Measurements from ENCODE around the gene PNPLA6. TPM values are rescaled to one million over a fixed set of nuclear protein-coding genes. Genes with fewer than 3 reads are reported as not detected.

The PNPLA6 gene
- total RNA-seq, 1 donor from 2014 or later: 136 TPM

DNA sequence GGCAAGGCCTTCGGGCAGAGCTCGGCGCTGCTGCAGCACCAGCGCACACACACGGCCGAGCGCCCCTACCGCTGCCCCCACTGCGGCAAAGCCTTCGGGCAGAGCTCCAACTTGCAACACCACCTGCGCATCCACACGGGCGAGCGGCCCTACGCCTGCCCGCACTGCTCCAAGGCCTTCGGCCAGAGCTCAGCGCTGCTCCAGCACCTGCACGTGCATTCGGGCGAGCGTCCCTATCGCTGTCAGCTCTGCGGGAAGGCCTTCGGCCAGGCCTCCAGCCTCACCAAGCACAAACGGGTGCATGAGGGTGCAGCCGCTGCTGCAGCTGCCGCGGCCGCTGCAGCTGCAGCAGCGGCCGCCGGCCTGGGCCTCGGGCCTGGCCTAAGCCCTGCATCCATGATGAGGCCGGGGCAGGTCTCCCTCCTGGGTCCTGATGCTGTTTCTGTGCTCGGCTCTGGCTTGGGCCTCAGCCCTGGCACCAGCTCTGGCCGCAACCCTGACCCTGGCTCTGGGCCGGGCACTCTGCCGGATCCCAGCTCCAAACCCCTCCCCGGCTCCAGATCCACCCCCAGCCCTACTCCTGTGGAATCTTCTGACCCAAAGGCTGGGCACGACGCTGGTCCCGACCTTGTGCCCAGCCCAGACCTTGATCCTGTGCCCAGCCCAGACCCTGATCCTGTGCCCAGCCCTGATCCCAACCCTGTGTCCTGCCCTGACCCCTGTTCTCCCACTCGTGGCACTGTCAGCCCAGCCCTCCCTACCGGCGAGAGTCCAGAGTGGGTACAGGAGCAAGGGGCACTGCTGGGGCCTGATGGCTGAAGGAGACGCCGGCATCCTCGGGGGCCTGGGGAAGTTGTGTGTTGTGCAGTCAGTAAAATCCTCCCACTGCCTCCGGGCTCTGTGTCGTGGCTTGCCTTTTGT, 15.1 kb upstream of the PNPLA6 start:
- Mint-ChIP-seq H3K27me3 (ENCODE audit: insufficient read depth) (peaks cover 17% of the 10 kb centered on the region), H3K9me3 (no peaks in the 10 kb centered on the region), H3K27ac (no peak overlapping the region), H3K4me3 (no peak overlapping the region), H3K4me1 (ENCODE audit: low read depth) (peaks cover 12% of the 10 kb centered on the region), H3K36me3 (ENCODE audit: low read depth) (no peaks in the 10 kb centered on the region)
- no peak for DNase-seq (ENCODE audit: low spot score)
- intact Hi-C loops (cut with micrococcal nuclease): no loop called here

DNA sequence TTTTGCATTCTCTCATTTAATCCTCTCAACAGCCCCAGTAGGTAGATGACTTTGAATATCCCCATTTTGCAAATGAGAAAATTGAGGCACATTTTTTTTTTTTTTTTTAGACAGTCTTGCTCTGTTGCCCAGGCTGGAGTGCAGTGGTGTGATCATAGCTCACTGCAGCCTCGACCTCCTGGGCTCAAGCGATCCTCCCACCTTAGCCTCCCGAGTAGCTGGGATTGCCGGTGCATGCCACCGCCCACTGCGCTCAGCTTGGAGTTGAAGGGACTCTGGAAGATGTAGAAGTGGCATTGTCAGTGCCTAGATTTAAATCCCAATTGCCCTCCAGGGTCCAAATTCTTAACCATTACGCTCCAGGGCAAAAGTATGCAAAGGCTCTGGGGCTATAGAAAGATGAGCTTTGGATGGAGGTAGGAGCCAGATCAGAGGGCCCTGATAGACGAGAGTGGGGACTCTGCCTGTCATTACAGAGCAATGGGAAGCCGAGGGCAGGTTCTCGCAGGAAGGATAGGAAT, 13.9 kb upstream of the PNPLA6 start:
- H3K4me1 Mint-ChIP-seq (ENCODE audit: low read depth): peaks cover 8% of the 10 kb centered on the region

DNA sequence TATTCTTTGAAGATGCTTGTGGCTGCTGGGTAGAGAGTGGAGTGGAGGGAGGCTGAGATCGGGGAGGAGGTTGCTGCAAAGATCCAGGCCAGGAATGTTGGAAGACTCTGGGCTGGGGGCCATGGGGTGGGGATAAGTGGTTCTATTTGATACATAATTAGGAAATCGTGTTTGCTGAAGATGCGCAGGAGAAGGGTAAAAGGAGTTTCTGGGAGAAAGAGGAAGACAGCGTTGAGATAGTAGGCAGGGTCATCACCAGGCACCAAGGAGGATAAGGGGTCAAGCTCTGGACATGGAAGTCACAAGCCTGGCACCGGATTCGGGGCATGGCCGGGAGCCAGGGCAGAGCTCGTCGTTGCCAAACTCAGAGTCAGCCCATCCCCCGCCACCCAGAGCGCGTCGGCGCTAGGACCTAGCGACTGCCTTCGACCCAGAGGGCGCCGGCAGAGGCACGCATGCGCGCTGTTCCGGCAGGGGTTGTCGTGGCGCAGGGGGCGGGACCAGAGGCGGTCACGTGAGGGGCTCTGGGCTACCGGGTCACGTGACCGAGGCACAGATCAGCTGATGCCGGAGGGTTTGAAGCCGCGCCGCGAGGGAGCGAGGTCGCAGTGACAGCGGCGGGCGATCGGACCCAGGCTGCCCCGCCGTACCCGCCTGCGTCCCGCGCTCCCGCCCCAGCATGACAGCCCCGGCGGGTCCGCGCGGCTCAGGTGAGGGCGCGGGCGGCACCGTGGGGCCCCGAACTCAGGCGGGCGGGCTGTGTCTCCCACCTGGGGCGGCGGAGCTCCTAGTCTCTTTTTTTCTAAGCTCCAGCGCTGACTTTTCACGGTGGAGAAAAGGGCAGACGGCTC, 13.2 kb upstream of the PNPLA6 start, which contains the start of gene MCOLN1:
MCOLN1 (plus strand) TSS at position 553 of the 851 bp plus-strand sequence; CDS start at position 680, 127 bp downstream.
- peaks cover 8% of the 10 kb centered on the region for H3K27me3 Mint-ChIP-seq (ENCODE audit: insufficient read depth)
- intact Hi-C loops (cut with micrococcal nuclease): loop anchor here (1.0 to 2.0 kb wide), 2 partner anchors 12 to 29 kb away; no protein-coding TSS in a partner anchor
- peaks cover 8% of the 10 kb centered on the region for H3K4me1 Mint-ChIP-seq (ENCODE audit: low read depth)
- DNase-seq (ENCODE audit: low spot score): peak; percentile 99
- H3K4me3 Mint-ChIP-seq: peak within 1 kb of the TSS; percentile 80
- H3K27ac Mint-ChIP-seq: peak within 1 kb of the TSS; percentile 89
- no peaks in the 10 kb centered on the region for H3K36me3 Mint-ChIP-seq (ENCODE audit: low read depth)
- no peaks in the 10 kb centered on the region for H3K9me3 Mint-ChIP-seq

More for the DNA sequence above, 13.9 kb upstream of the PNPLA6 start:
- H3K27me3 Mint-ChIP-seq (ENCODE audit: insufficient read depth): peaks cover 14% of the 10 kb centered on the region
- H3K9me3 Mint-ChIP-seq: no peaks in the 10 kb centered on the region
- H3K27ac Mint-ChIP-seq: peak overlapping the region; percentile 89
- no peak for DNase-seq (ENCODE audit: low spot score)
- peak overlapping the region; percentile 80 for H3K4me3 Mint-ChIP-seq
- intact Hi-C loops (cut with micrococcal nuclease): loop anchor here (1.0 to 2.0 kb wide), 2 partner anchors 13 to 29 kb away; no protein-coding TSS in a partner anchor
- no peaks in the 10 kb centered on the region for H3K36me3 Mint-ChIP-seq (ENCODE audit: low read depth)

DNA sequence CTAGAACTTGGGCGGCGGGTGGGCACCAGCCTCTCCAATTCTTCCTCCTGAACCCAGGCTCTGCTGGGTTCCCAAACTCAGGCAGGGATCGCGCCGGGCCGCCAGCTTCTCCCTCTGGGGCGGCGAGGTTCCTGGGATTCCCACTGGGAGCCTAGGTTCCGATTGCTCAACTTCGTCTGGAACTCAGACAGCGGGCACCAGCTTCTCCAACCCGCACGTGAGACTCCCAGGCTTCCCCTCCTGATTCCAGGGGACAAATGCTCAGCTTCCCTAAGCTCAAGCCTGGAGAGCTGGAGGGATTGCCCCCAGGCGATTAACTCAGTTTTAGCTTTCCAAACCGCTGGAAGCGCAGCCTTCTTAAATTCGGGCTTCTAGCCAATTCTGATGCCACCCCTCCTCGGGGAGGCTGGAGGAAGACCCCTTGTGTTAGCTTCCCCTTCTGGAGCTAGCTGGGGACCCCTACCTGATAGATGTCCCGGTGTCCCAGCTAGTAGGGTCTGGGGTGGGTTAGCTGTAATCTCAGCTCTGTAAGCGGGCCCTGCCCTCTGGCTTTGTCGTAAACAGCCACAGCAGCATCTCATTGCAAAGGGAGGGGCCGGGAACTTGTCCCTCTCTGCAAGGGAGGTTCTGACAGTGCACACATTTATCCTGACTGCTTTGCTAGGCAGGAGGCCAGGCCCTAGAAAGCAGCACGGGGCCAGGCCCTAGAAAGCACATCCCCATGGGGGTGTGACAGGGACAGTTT, 12.4 kb upstream of the PNPLA6 start:
- peak overlapping the region; percentile 77 for H3K4me3 Mint-ChIP-seq
- no peak for DNase-seq (ENCODE audit: low spot score)
- H3K27ac Mint-ChIP-seq: peak overlapping the region; percentile 23
- no peaks in the 10 kb centered on the region for H3K36me3 Mint-ChIP-seq (ENCODE audit: low read depth)
- H3K4me1 Mint-ChIP-seq (ENCODE audit: low read depth): peaks cover 8% of the 10 kb centered on the region
- H3K9me3 Mint-ChIP-seq: no peaks in the 10 kb centered on the region
- H3K27me3 Mint-ChIP-seq (ENCODE audit: insufficient read depth): peaks cover 4% of the 10 kb centered on the region
- intact Hi-C loops (cut with micrococcal nuclease): loop anchor here (1.0 to 2.0 kb wide), 2 partner anchors 11 to 30 kb away; no protein-coding TSS in a partner anchor

DNA sequence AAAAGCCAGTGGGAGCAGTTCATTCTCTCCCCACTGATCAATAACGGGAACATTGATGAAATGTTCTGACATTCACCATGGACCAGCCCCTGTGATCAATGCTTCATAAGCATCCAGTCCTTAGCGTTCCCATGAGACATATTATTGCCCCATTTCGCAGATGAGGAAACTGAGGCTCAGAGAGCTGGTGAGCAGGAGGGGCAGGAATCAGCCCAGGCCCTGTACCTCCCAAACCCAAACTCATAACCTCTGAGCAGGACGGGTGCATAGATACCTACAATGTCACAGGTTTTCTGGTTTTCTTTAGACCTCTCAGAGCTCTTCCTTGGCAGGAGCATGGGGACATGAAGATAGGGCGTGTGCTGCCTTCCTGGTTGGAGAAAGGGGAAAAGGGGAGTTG, 11.0 kb upstream of the PNPLA6 start:
- Mint-ChIP-seq H3K36me3 (ENCODE audit: low read depth) (peaks cover 3% of the 10 kb centered on the region), H3K27me3 (ENCODE audit: insufficient read depth) (peaks cover 4% of the 10 kb centered on the region), H3K4me1 (ENCODE audit: low read depth) (peaks cover 8% of the 10 kb centered on the region), H3K9me3 (no peaks in the 10 kb centered on the region), H3K27ac (no peak overlapping the region), H3K4me3 (no peak overlapping the region)
- intact Hi-C loops (cut with micrococcal nuclease): no loop called here
- DNase-seq (ENCODE audit: low spot score): no peak

DNA sequence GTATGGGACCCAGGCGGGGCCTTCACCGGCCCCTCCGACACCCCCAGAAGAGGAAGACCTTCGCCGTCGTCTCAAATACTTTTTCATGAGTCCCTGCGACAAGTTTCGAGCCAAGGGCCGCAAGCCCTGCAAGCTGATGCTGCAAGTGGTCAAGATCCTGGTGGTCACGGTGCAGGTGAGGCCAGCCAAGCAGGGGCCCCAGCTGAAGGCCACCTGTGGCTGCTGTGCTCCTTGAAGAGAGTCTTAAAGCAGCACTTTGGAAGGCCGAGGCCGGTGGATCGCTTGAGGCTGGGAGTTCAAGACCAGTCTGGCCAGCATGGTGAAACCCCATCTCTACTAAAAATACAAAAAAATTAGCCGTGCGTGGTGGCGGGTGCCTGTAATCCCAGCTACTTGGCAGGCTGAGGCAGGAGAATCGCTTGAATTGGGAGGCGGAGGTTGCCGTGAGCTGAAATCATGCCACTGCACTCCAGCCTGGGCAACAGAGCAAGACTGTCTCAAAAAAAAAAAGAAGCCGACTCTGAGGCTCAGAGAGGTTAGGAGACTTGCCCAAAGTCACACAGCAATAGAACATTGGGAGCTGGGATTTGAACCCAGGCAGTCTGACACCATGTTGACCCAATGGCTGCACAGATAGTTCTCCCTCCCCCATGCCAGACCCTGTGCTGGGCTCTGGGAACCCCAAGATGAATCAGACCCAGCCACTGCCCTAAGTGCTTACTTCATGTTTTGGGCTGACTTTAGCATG, 10.4 kb upstream of the PNPLA6 start:
- Mint-ChIP-seq H3K27ac (no peak overlapping the region), H3K4me1 (ENCODE audit: low read depth) (peaks cover 8% of the 10 kb centered on the region), H3K27me3 (ENCODE audit: insufficient read depth) (peaks cover 4% of the 10 kb centered on the region), H3K4me3 (peak overlapping the region; percentile 37), H3K9me3 (no peaks in the 10 kb centered on the region), H3K36me3 (ENCODE audit: low read depth) (peaks cover 3% of the 10 kb centered on the region)
- intact Hi-C loops (cut with micrococcal nuclease): no loop called here
- no peak for DNase-seq (ENCODE audit: low spot score)

DNA sequence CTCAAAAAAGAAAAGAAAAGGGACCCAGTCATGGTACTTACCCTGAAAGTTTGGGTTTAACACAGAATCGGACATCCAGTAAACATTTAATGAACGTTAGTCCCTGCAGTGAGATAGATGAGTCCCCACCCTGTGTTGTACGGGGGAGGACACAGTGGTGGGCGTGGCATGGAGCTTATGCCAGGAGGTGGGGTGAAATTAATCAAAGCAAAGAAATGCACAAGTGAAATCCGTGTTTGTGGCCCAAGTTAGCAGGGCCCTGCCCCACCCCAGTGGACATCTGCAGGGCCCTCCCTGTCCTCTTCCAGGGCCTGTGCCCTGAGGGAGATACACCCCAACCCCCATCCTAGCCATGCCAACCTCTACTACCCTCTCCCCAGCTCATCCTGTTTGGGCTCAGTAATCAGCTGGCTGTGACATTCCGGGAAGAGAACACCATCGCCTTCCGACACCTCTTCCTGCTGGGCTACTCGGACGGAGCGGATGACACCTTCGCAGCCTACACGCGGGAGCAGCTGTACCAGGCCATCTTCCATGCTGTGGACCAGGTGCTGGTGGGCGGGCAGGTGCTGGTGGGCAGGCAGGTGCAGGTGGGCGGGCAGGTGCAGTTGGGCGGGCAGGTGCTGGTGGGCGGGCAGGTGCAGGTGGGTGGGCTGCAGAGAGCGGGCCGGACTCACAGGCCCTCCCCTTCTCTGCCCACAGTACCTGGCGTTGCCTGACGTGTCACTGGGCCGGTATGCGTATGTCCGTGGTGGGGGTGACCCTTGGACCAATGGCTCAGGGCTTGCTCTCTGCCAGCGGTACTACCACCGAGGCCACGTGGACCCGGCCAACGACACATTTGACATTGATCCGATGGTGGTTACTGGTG, 9.2 kb upstream of the PNPLA6 start:
- H3K27ac Mint-ChIP-seq: no peak overlapping the region
- peaks cover 8% of the 10 kb centered on the region for H3K4me1 Mint-ChIP-seq (ENCODE audit: low read depth)
- no peak overlapping the region for H3K4me3 Mint-ChIP-seq
- H3K27me3 Mint-ChIP-seq (ENCODE audit: insufficient read depth): peaks cover 4% of the 10 kb centered on the region
- H3K36me3 Mint-ChIP-seq (ENCODE audit: low read depth): peaks cover 4% of the 10 kb centered on the region
- H3K9me3 Mint-ChIP-seq: no peaks in the 10 kb centered on the region
- no peak for DNase-seq (ENCODE audit: low spot score)
- intact Hi-C loops (cut with micrococcal nuclease): no loop called here

DNA sequence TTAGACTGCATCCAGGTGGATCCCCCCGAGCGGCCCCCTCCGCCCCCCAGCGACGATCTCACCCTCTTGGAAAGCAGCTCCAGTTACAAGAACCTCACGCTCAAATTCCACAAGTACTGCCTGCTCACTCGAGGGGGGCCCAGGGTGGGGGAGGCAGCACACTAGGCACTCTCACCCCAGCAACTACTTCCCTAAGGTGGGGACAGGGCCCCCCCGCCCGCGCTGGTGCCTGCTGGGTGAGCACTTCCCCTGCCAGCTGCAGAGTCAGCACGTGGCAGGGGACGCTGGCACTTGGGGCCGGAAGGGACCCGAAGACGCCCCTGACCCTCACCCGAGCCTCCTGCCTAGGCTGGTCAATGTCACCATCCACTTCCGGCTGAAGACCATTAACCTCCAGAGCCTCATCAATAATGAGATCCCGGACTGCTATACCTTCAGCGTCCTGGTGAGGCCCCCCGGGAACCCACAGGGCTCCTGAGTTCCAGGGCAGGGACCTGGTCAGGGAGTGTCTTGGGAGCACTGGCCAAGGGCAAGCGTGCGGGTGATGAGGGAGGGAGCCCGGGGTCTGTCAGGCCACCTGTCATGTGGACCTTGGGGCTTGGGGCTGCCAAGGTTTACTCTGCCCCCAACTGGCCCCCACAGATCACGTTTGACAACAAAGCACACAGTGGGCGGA, 7.9 kb upstream of the PNPLA6 start:
- no peaks in the 10 kb centered on the region for H3K9me3 Mint-ChIP-seq
- no peaks in the 10 kb centered on the region for H3K27me3 Mint-ChIP-seq (ENCODE audit: insufficient read depth)
- H3K36me3 Mint-ChIP-seq (ENCODE audit: low read depth): peaks cover 6% of the 10 kb centered on the region
- no peaks in the 10 kb centered on the region for H3K4me1 Mint-ChIP-seq (ENCODE audit: low read depth)
- H3K27ac Mint-ChIP-seq: no peak overlapping the region
- DNase-seq (ENCODE audit: low spot score): no peak
- intact Hi-C loops (cut with micrococcal nuclease): no loop called here
- no peak overlapping the region for H3K4me3 Mint-ChIP-seq

DNA sequence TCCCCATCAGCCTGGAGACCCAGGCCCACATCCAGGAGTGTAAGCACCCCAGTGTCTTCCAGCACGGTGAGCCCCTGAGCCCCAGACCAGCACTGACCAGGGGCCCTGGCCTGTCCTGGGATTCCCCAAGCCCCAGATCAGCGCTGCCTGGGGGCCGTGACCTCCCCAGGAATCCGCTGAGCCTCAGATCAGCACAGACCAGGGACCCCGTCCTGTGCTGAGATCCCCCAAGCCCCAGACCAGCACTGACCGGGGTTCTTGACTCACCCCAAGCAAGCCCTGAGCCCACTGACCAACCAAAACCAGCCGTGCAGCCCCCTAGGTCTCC, 7.4 kb upstream of the PNPLA6 start:
- H3K4me3 Mint-ChIP-seq: no peak overlapping the region

DNA sequence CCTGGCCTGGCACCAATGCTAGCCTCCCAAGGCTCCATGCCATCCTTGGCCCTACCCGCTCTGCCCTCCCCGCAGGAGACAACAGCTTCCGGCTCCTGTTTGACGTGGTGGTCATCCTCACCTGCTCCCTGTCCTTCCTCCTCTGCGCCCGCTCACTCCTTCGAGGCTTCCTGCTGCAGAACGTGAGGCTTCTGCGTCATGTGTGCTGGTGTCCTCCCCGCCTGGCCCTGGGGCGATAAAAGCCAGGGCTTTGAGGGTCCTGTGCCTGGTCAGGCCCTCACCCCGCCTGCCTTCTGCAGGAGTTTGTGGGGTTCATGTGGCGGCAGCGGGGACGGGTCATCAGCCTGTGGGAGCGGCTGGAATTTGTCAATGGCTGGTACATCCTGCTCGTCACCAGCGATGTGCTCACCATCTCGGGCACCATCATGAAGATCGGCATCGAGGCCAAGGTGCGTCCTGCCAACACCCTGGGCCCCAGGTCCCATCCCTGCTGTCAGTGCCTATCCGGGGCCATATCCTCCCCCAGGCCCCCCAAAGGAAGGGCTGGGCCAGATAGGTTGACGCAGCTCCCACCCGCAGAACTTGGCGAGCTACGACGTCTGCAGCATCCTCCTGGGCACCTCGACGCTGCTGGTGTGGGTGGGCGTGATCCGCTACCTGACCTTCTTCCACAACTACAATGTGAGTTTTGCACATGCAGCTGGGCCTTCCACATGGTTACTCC, 6.8 kb upstream of the PNPLA6 start:
- no peak overlapping the region for H3K27ac Mint-ChIP-seq
- DNase-seq (ENCODE audit: low spot score): no peak
- intact Hi-C loops (cut with micrococcal nuclease): no loop called here
- H3K4me3 Mint-ChIP-seq: no peak overlapping the region
- H3K36me3 Mint-ChIP-seq (ENCODE audit: low read depth): peaks cover 6% of the 10 kb centered on the region
- H3K4me1 Mint-ChIP-seq (ENCODE audit: low read depth): no peaks in the 10 kb centered on the region
- no peaks in the 10 kb centered on the region for H3K27me3 Mint-ChIP-seq (ENCODE audit: insufficient read depth)
- H3K9me3 Mint-ChIP-seq: no peaks in the 10 kb centered on the region

More for the DNA sequence above, 7.4 kb upstream of the PNPLA6 start:
- no peaks in the 10 kb centered on the region for H3K9me3 Mint-ChIP-seq
- DNase-seq (ENCODE audit: low spot score): no peak
- H3K36me3 Mint-ChIP-seq (ENCODE audit: low read depth): peaks cover 6% of the 10 kb centered on the region
- H3K27me3 Mint-ChIP-seq (ENCODE audit: insufficient read depth): no peaks in the 10 kb centered on the region
- H3K27ac Mint-ChIP-seq: no peak overlapping the region
- intact Hi-C loops (cut with micrococcal nuclease): no loop called here
- H3K4me1 Mint-ChIP-seq (ENCODE audit: low read depth): no peaks in the 10 kb centered on the region
